ENCODE measurements around the gene PLVAP.

Gene PLVAP

DNA sequence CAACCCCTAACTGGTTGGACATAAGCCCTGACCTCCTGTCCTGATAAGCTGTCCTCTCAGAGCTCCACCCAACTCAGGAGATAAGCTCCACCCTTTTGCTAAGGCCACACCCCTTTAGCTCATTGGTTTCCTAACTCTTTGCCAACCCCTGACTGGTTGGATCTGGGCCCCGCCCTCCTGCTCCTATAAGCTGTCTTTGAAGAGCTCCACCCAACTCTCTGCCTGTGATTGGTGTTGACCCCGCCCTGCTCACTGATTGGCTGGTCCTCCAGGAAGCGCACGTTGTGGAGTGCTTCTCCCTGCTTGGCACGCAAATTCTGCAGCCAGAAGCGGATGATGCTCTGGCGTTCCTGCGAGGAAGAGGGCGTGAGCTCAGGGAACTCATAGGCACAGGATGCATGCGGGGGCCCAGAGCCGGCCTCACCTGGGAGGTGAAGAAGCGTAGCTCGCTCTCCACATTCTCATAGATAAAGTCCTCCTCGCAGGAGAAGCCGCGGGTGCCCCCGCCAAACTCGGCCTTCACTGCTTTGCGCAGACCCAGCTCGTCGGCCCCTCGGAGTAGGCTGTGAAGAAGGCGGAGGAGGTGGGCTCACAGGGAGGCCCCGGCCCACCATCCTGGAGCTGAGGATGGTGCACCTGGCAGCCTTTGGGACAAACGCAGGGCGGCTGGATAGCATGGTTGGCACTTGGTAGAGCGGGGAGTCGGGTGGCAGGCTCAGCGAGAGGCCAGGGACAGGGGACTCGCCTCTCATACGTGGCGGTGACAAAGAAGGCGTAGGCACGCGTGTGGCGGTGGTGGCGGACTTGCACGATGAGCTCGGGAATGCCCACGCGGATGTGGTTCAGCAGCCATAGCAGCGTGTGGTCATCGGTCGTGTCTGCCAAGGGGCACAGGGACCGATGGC lies 44.2 kb downstream of the PLVAP start:
- no peak for DNase-seq

GRCh38 chr19:17332360-17332676 lies 44.8 kb downstream of the PLVAP start:
- no peak for DNase-seq

DNA sequence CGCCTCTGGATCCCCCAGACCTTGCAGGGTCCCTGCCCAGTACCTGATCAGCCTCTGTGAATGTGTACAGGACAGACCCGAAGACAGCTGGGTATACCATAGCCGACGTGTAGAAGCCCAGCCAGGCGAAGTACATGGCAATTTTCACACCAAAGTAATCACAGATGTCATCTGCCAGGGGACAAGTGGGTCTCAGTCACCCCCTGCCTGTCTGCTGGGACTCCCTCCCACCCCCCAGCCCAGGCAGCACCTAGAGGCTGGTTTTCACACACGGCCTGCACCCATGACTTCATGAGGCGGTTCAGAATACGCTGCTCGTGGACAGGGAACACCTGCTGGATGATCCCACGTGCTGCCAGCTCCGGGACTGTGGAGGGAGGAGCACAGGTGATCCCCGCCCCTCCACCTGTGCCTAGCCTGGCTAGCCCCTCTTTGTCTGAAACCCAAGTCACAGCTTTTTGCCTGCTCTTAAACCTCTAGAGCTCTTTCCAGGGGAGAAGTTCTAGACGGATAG lies 46.0 kb downstream of the PLVAP start:
- DNase-seq, result no peak

- no peak for DNase-seq
Measured at GRCh38 chr19:17330262-17331044, 46.7 kb downstream of the PLVAP start.

- DNase-seq, result no peak
Measured at GRCh38 chr19:17329366-17330261, 47.5 kb downstream of the PLVAP start.

GRCh38 chr19:17328517-17329365 lies 48.4 kb downstream of the PLVAP start:
- no peak for DNase-seq

DNA sequence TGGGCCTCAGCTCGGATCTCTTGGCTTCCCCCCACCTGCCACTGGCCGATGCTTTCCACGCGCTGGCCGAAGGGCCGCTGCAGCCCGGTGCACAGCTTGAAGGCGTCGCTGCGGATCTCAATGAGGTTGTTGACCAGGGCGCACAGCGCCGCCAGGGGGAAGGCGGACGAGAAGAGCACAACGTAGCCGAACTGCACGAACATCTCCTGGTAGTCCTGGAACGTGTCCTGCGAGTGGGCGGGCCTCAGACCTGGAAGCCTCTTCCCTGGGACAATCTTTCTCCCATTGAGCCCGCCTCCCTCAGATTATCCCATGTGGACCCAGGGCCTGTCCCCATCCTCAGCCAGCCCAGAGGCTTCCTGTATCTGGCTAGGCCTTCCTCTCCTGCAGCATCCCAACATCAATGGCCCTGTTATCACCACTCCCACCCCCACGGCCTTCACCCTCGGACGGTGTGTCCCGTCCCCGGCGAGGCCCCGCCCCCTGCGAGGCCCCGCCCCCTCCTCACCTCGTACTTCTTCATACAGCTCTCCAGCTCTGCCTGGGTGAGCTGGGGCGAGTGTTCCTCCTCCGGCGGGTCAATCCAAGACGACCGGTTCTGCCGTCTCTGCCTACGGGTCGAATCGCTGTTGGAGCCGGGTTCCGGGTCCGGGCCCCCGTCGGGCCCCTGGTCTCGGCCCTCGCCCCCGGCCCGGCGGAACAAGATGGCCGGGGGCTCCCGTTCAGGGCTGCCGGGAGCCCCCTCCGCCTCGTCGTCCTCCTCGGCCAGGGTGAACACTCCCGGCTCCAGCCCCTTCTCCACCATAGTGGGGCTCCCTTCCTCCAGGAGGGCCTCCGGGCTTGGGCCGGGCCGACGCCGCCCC lies 49.3 kb downstream of the PLVAP start:
- DNase-seq, result no peak

DNA sequence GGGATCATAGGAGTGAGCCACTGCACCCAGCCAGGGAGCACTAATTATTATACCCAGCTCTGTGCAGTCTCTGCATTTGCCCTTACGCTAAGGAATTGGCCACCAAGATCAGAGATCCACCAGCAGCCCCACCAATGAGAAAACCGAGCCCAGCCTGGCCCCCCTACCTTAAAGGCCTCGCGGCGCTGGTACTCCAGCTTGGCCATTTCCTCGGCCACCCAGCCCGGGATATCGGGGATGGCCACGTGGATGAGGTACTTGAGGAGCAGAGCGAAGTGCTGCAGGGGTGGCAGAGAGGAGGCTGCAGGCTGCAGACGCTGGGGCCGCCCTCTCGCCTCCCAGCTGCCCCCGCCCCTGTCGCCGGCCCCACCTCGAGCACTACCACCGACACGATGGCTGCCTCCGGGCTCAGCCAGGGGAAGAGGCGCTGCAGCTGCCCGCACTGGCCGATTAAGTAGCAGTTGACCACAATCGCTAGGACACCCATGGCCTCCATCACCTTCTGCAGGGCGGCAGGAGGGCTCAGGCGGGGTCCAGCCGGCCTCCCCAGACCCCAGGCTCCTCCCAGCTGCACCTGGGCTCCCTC lies 50.0 kb downstream of the PLVAP start:
- no peak for DNase-seq

DNA sequence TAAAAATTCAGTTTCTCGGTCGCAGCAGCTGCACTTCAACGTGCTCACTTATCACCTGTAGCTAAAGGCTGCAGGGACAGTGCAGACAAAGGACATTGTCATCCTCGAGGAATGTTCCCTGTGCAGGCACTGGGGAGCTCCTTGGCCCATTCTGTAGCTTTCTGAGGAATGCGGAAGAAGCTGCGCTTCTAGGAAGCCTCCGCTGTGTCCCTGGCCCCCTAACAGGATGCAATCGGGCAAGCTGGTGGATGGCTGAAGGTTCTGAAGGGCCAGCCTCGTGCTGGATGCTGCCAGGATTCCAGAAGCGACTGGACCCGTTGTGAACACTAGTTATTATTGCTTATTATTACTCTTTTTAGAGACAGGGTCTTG lies 50.6 kb downstream of the PLVAP start:
- DNase-seq, result no peak

GRCh38 chr19:17325881-17326594 lies 51.1 kb downstream of the PLVAP start:
- DNase-seq, result no peak

DNA sequence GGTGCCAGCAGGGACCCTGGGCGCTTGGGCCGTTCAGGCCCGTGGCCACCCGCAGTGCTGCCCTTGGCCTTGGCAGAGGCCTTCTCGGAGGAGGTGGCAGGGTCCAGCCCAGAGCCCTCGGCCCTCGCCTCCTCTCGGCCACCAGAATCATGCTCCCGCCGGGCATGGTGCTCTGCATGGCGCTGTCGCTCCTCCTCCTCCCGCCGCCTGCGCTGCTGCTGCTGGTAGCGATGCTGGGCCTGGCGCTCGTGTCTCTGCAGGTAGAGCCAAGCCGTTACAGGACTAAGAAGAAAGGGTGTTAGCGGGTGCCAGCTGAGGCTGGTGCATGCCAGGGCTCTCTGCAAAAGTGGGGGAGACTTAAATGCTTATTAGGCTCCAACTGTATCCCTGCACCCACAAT lies 52.0 kb downstream of the PLVAP start:
- DNase-seq, result no peak

DNA sequence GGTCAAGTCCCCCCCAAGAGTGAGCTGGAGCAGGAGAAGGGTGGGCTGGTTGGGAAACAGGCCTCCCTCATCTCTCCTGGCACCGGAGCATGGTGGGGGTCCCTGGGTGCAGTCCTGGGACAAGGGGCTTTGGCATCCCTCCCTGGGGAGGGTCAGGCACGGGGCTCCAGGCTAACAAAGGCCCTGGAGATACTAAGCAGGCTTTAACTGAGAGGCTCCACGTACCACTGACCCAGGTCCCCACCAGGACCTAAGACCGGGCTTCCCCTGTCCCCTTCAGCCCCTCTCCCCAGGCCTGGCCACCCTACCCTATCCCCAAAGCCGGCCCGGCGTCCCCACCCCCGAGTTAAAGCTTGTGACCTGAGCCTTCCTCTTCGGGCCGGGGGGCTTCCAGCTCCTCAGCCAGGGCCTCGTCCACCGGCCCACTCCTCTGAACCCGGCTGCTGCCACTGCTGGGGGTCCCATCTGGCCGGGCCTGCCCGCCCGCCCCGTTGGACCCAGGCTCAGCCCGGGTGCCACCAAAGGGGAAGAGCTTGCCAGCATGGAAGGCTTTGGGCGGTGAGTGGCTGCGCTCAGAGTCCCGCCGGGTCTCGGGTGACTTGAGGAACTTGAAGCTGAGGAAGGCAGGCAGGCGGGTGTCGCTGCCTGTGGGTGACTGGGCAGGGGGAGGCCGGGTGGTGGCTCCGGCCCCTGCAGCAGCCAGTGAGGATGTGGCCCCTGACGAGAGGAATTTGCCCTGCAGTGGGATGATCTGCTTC lies 52.6 kb downstream of the PLVAP start:
- DNase-seq, result no peak

GRCh38 chr19:17323964-17324332 lies 53.2 kb downstream of the PLVAP start:
- DNase-seq, result no peak

- DNase-seq, result no peak
Measured at GRCh38 chr19:17323300-17323963, 53.7 kb downstream of the PLVAP start.

DNA sequence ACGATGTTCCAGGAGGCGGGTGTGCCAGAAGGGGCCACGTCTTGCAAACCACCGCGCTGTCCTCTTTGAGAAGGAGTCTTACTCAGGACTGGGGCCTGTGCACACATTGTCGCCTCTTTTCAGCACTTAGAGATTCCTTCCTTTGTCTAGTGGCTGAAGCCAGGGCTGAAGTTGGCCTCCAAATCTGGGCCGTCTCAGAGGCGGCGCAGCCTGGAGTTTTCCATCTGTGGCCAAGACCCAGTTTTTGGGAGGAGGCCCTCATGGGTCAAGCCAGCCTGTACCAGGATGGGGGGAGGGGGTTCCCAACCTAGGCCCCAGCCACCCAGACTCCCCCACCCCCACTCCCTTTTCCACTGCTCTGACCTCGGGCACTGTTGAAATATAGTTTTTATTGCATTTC lies 54.3 kb downstream of the PLVAP start:
- no peak for DNase-seq

DNA sequence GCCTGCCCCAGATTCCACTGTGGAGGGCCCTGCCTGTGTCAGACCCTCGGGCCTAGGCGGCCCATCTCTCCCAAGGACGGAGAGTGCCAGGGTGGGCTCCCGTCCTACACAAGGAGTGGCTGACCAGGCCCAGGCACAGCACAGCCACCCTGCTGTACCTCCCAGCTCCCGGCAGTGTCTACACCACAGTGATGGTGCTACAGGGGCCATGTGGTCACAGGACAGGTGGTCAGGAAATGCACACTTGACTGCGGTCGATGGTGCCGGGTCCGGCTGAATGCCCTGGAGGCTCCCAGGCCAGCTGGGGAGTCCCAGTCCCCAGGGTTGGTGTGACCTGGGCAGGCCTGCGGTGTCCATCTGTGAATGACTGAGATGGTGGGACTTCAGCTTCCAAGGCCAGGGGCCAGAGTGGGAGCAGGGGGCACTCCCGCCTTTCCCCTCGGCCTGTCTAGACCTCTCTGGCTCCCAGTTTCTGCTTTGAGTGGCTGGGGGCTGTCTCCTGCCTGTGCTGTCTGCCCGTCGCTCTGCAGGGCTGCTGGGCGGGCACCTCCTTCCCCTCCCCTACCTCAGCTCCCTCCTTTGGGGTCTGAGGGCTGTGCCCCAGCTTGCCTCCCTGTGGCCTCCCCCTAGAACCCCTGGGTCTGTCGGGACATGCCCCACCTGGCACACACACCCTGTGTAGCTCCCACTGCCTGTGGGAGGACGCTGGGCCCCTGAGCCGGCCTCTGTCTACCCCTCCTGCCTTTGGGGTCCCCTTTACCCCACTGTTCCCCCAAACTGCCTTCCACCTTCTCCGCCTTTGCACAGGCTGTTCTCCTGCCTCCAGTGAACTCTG lies 55.3 kb downstream of the PLVAP start:
- DNase-seq, result no peak

- no peak for DNase-seq
Measured at GRCh38 chr19:17320435-17320834, 56.7 kb downstream of the PLVAP start.
